K562 (cell line): ENCODE data around the gene TERC. TPM values are rescaled to one million over a fixed set of nuclear protein-coding genes. Genes with fewer than 3 reads are reported as not detected.

Experiments used
- BRF1 ChIP-seq: IDR thresholded peaks from 3 replicates; pipeline ENCODE4 v1.6.1; 2011; ENCODE audit warnings: borderline replicate concordance, mild to moderate bottlenecking; ENCODE audit not compliant: insufficient read length; ENCODE audit errors: extremely low read depth
- CTBP1 ChIP-seq: fragments of 450-650 bp; IDR thresholded peaks from 2 replicates; pipeline ENCODE4 v1.6.1; 2016; ENCODE audit warnings: borderline replicate concordance
- DNMT1 ChIP-seq: fragments of 450-650 bp; IDR thresholded peaks from 2 replicates; pipeline ENCODE4 v1.6.1; 2016; ENCODE audit warnings: antibody characterized with exemption, mild to moderate bottlenecking
- ESRRB ChIP-seq: fragments of 250-450 bp; sonication (Bioruptor Pico); IDR thresholded peaks from 2 replicates; pipeline ENCODE4 v1.5.0; 2020; ENCODE audit warnings: mild to moderate bottlenecking, moderate library complexity, borderline replicate concordance
- FOS ChIP-seq: IDR thresholded peaks from 3 replicates; pipeline ENCODE4 v1.6.1; 2011; ENCODE audit not compliant: insufficient read length; ENCODE audit errors: extremely low read depth
- FOXJ2 ChIP-seq: fragments of 200-800 bp; sonication (Bioruptor generic); IDR thresholded peaks from 2 replicates; pipeline ENCODE4 v1.6.1; 2016; ENCODE audit warnings: missing genetic modification characterization, missing compliant biosample characterization
- GATA2 ChIP-seq: sonication (generic); formaldehyde crosslinking; IDR thresholded peaks from 2 replicates; pipeline ENCODE4 v1.4.0; 2020; ENCODE audit warnings: mild to moderate bottlenecking, missing genetic modification reagents
- HEY1 ChIP-seq: fragments of 250-450 bp; sonication (Bioruptor Pico); IDR thresholded peaks from 2 replicates; pipeline ENCODE4 v1.5.0; 2020; ENCODE audit warnings: mild to moderate bottlenecking, moderate library complexity, borderline replicate concordance
- MCM3 ChIP-seq: fragments of 450-650 bp; IDR thresholded peaks from 2 replicates; pipeline ENCODE4 v1.6.1; 2016
- NCOA4 ChIP-seq: fragments of 450-650 bp; IDR thresholded peaks from 2 replicates; pipeline ENCODE4 v1.6.1; 2018; ENCODE audit warnings: mild to moderate bottlenecking; ENCODE audit not compliant: partially characterized antibody
- PPARD ChIP-seq: fragments of 250-450 bp; sonication (Bioruptor Pico); IDR thresholded peaks from 2 replicates; pipeline ENCODE4 v1.8.0; 2022; ENCODE audit warnings: inconsistent platforms, mild to moderate bottlenecking, moderate library complexity
- SIN3A ChIP-seq, 2 experiments: fragments of 150-350 bp in 1 of 2; IDR thresholded peaks; 2 replicates each; pipeline ENCODE4 v1.6.1; 2011 to 2016; ENCODE audit warnings: borderline replicate concordance in 2 of 2, low read depth in 2 of 2, low read length in 2 of 2, mild to moderate bottlenecking in 2 of 2, moderate library complexity in 2 of 2; ENCODE audit not compliant: control insufficient read depth in 1 of 2
- ZBTB1 ChIP-seq: sonication (generic); formaldehyde crosslinking; IDR thresholded peaks from 2 replicates; pipeline ENCODE4 v1.8.1; 2023; ENCODE audit warnings: missing genetic modification reagents, low read depth, mild to moderate bottlenecking, borderline replicate concordance
- ZC3H4 ChIP-seq: sonication (generic); formaldehyde crosslinking; IDR thresholded peaks from 2 replicates; pipeline ENCODE4 v1.9.0; 2021; ENCODE audit warnings: missing genetic modification reagents, borderline replicate concordance
- ZNF12 ChIP-seq: sonication (generic); formaldehyde crosslinking; IDR thresholded peaks from 2 replicates; pipeline ENCODE4 v1.4.0; 2020; ENCODE audit warnings: mild to moderate bottlenecking, missing genetic modification reagents
- polyA plus RNA-seq, 8 experiments: library from polyadenylated mRNA; depleted of rRNA in 4 of 8; stranded (reverse) in 5 of 8; unstranded in 3 of 8; fragments of >200 nt; fragmentation: Nextera tagmentation in 2 of 8; fragmentation: Illumina TruSeq in 1 of 8; extraction: Ambion mirVana in 2 of 8; extraction: Trizol in 1 of 8; gene quantifications; 2 replicates each; pipeline versions ENCODE4 v1.2.1 to v1.2.3, GENCODE V29; 2011 to 2014; ENCODE audit warnings: inconsistent platforms in 1 of 8, missing spikeins in 1 of 8
- total RNA-seq, 7 experiments: library from RNA; depleted of rRNA in 6 of 7; stranded (reverse); fragments of >200 nt in 6 of 7; fragmentation: Illumina TruSeq in 2 of 7; extraction: Trizol in 2 of 7; gene quantifications; 2 replicates each; pipeline versions ENCODE4 v1.2.1 to v1.2.3, GENCODE V29; 2011 to 2021; ENCODE audit warnings: low replicate concordance in 1 of 7
- TF ChIP-seq, protein P1 (sequence below): fragments of 200-800 bp; sonication (Bioruptor generic); IDR thresholded peaks from 2 replicates; pipeline ENCODE4 v1.6.1; 2017; ENCODE audit warnings: missing genetic modification characterization, missing compliant biosample characterization
- TF ChIP-seq, protein P2 (sequence below): fragments of 450-650 bp; IDR thresholded peaks from 2 replicates; pipeline ENCODE4 v1.6.1; 2016; ENCODE audit warnings: borderline replicate concordance
- TF ChIP-seq, protein P3 (sequence below): fragments of 450-650 bp; IDR thresholded peaks from one replicate; pipeline ENCODE4 v1.6.1; 2018; ENCODE audit warnings: mild to moderate bottlenecking, moderate library complexity; ENCODE audit not compliant: partially characterized antibody
- TF ChIP-seq, protein P4 (sequence below), 2 experiments: fragments of 200-800 bp in 1 of 2; sonication (Bioruptor generic) in 1 of 2; sonication (generic) in 1 of 2; formaldehyde crosslinking in 1 of 2; IDR thresholded peaks in 1 of 2; conservative IDR thresholded peaks in 1 of 2; 2 replicates each; pipeline versions ENCODE4 v1.5.0 to v1.6.1; 2016 to 2020; ENCODE audit warnings: missing compliant biosample characterization in 1 of 2, missing genetic modification characterization in 1 of 2, missing genetic modification reagents in 1 of 2

The TERC gene
- total and polyA plus RNA-seq, 9 of the 15 experiments (the other 6 are each of a cell fraction or from before 2014, with no cell fraction given): 0.77 to 234 (median 27.9) TPM; not detected in 3

DNA sequence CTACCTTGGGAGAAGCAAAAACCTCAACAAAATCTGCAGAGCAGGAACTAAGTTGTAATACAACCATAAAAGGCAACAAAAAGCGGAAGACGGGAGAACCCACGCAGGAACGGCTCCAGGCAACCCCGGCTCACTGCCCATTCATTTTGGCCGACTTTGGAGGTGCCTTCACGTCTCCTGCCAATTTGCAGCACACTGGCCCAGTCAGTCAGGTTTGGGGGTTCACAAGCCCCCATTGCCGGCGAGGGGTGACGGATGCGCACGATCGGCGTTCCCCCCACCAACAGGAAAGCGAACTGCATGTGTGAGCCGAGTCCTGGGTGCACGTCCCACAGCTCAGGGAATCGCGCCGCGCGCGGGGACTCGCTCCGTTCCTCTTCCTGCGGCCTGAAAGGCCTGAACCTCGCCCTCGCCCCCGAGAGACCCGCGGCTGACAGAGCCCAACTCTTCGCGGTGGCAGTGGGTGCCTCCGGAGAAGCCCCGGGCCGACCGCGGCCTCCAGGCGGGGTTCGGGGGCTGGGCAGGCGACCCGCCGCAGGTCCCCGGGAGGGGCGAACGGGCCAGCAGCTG, 463 bp downstream of the TERC start (continued):
- TF ChIP-seq, protein P1, sequence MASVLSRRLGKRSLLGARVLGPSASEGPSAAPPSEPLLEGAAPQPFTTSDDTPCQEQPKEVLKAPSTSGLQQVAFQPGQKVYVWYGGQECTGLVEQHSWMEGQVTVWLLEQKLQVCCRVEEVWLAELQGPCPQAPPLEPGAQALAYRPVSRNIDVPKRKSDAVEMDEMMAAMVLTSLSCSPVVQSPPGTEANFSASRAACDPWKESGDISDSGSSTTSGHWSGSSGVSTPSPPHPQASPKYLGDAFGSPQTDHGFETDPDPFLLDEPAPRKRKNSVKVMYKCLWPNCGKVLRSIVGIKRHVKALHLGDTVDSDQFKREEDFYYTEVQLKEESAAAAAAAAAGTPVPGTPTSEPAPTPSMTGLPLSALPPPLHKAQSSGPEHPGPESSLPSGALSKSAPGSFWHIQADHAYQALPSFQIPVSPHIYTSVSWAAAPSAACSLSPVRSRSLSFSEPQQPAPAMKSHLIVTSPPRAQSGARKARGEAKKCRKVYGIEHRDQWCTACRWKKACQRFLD: 0 out of 2 replicates have a peak, but pooled peaks have one; percentile 27
- 0 out of 2 replicates have a peak, but pooled peaks have one; percentile 17 for TF ChIP-seq ZNF12 (CRISPR knock-in tag)
- no peak for TF ChIP-seq PPARD (CRISPR knock-in tag)
- no peak for TF ChIP-seq ESRRB
- TF ChIP-seq ZBTB1 (CRISPR knock-in tag): peak; percentile 75
- no peak for TF ChIP-seq FOS
- no peak for TF ChIP-seq SIN3A (IDR thresholded peaks at IDR 0.05; ENCODE audit: borderline replicate concordance in 2 of 2, control insufficient read depth in 1 of 2, low read depth in 2 of 2, low read length in 2 of 2)
- TF ChIP-seq, protein P2, sequence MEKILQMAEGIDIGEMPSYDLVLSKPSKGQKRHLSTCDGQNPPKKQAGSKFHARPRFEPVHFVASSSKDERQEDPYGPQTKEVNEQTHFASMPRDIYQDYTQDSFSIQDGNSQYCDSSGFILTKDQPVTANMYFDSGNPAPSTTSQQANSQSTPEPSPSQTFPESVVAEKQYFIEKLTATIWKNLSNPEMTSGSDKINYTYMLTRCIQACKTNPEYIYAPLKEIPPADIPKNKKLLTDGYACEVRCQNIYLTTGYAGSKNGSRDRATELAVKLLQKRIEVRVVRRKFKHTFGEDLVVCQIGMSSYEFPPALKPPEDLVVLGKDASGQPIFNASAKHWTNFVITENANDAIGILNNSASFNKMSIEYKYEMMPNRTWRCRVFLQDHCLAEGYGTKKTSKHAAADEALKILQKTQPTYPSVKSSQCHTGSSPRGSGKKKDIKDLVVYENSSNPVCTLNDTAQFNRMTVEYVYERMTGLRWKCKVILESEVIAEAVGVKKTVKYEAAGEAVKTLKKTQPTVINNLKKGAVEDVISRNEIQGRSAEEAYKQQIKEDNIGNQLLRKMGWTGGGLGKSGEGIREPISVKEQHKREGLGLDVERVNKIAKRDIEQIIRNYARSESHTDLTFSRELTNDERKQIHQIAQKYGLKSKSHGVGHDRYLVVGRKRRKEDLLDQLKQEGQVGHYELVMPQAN: 0 out of 2 replicates have a peak, but pooled peaks have one; percentile 57
- TF ChIP-seq BRF1: no peak
- no peak for TF ChIP-seq DNMT1
- TF ChIP-seq HEY1: no peak
- peak; percentile 93 for TF ChIP-seq ZC3H4 (CRISPR knock-in tag)
- TF ChIP-seq NCOA4: no peak
- TF ChIP-seq CTBP1: 0 out of 2 replicates have a peak, but pooled peaks have one; percentile 20
- TF ChIP-seq, protein P3, sequence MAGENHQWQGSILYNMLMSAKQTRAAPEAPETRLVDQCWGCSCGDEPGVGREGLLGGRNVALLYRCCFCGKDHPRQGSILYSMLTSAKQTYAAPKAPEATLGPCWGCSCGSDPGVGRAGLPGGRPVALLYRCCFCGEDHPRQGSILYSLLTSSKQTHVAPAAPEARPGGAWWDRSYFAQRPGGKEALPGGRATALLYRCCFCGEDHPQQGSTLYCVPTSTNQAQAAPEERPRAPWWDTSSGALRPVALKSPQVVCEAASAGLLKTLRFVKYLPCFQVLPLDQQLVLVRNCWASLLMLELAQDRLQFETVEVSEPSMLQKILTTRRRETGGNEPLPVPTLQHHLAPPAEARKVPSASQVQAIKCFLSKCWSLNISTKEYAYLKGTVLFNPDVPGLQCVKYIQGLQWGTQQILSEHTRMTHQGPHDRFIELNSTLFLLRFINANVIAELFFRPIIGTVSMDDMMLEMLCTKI: no peak
- TF ChIP-seq FOXJ2 (tag): 0 out of 2 replicates have a peak, but pooled peaks have one; percentile 25
- no peak for TF ChIP-seq GATA2 (CRISPR knock-in tag)
- TF ChIP-seq, protein P4, sequence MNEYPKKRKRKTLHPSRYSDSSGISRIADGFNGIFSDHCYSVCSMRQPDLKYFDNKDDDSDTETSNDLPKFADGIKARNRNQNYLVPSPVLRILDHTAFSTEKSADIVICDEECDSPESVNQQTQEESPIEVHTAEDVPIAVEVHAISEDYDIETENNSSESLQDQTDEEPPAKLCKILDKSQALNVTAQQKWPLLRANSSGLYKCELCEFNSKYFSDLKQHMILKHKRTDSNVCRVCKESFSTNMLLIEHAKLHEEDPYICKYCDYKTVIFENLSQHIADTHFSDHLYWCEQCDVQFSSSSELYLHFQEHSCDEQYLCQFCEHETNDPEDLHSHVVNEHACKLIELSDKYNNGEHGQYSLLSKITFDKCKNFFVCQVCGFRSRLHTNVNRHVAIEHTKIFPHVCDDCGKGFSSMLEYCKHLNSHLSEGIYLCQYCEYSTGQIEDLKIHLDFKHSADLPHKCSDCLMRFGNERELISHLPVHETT (CRISPR knock-in tag; conservative IDR thresholded peaks at IDR 0.05 in 1 of 2, IDR thresholded peaks at IDR 0.05 in 1 of 2): no peak
- TF ChIP-seq MCM3: no peak
